GM12891 (cell line): ENCODE measurements around the gene LTBP2.

ENCODE experiments used
- DNase-seq: peaks from one replicate; pipeline ENCODE4 v3.0.0; 2011; ENCODE audit warnings: low spot score; ENCODE audit not compliant: insufficient read length
- FAIRE-seq: peaks from 2 replicates; lab custom pipeline; 2011; peaks lifted over from hg19 to GRCh38; lab: Jason Lieb, UNC
- PAX5 ChIP-seq: IDR thresholded peaks from 2 replicates; pipeline ENCODE4 v1.6.1; 2011; ENCODE audit warnings: low read length, moderate library complexity, mild to moderate bottlenecking; ENCODE audit not compliant: insufficient read depth, severe bottlenecking
- POLR2A ChIP-seq: IDR thresholded peaks from 2 replicates; pipeline ENCODE4 v1.6.1; 2011; ENCODE audit warnings: low read depth, low read length, control low read depth
- POLR2AphosphoS5 ChIP-seq: IDR thresholded peaks from 2 replicates; pipeline ENCODE4 v1.6.1; 2011; ENCODE audit warnings: low read depth, low read length, control low read depth
- POU2F2 ChIP-seq: IDR thresholded peaks from 2 replicates; pipeline ENCODE4 v1.6.1; 2011; ENCODE audit warnings: low read depth, mild to moderate bottlenecking, control low read depth, low read length, moderate library complexity
- SPI1 ChIP-seq: IDR thresholded peaks from 2 replicates; pipeline ENCODE4 v1.6.1; 2011; ENCODE audit warnings: low read depth, low read length, control low read depth
- TAF1 ChIP-seq: IDR thresholded peaks from 2 replicates; pipeline ENCODE4 v1.6.1; 2011; ENCODE audit warnings: low read depth, low read length, control low read depth

The LTBP2 gene

DNA sequence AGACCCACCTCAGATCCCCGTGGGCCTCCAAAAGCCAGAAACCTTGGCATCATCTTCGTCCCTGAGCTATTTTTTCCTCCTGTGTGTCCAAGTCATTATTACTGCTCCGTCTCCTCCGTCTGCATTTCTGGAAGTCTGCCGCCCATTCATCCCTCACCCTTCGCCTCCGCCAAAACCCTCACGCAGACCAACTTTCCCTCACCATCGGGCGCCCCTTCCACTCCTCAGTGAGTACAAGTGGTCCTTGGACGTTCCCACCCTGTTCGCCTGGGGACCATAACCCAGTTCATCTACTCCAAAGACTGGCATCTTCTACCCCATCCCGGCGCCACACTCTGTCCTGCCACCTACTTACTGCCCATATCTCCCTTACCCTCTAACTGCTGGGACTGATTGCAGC is 3.7 kb upstream of the LTBP2 start:
- no peak for TF ChIP-seq POU2F2
- TF ChIP-seq PAX5 = no peak
- TF ChIP-seq TAF1 = no peak
- no peak for TF ChIP-seq POLR2A
- TF ChIP-seq POLR2AphosphoS5 = no peak
- no peak for TF ChIP-seq SPI1
- FAIRE-seq (no peak), DNase-seq (no peak)

DNA sequence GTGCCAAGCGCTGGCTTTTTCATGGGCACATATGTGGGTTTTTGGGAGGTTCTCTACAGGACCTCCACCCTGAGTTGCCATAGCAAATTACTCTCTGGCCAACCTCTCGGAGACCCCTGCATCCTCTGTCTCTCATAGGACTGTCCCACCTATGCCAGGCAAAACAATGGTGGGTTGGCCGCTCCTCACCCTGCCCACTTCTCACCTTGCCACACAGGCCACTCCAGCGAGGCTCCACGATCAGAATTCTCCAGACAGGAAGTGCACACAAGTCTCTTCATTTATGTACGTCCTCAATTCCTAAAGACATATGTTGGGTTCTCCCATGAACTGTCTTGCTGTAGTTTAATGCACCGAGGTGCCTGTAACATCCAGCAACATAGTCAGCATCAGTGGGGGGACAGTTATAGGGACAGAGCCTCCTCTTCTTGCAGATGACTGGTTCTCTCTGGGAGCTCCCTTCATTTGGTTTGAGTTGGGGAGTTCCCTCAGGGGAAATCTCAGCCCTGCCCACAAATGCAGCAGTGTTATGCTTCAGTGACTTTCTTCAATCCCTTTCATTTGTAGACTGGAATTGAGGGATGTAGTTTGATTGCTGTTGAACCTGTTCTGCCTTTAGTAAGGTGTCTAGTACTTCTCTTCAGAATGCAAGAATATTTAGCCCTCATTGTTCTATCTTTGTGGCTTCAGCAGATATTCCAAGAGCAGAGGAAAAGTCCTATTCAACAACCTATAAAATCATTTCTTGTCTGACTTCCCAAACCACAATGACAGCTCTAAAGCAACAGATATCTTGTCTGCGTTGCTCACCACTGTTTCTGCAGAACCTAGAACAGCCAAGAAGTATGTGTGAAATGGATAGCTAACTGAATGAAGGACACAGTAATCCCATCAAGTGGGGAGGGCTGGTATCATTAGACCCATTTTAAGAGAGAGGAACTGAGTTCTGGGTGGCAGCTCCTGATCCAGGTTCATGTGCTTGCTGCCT is 2.8 kb upstream of the LTBP2 start:
- DNase-seq (no peak), FAIRE-seq (peak; percentile 20)
- TF ChIP-seq SPI1 (peak; percentile 19; the same call in 1 of the 2 replicates), PAX5 (peak; percentile 39), POU2F2 (no peak)

DNA sequence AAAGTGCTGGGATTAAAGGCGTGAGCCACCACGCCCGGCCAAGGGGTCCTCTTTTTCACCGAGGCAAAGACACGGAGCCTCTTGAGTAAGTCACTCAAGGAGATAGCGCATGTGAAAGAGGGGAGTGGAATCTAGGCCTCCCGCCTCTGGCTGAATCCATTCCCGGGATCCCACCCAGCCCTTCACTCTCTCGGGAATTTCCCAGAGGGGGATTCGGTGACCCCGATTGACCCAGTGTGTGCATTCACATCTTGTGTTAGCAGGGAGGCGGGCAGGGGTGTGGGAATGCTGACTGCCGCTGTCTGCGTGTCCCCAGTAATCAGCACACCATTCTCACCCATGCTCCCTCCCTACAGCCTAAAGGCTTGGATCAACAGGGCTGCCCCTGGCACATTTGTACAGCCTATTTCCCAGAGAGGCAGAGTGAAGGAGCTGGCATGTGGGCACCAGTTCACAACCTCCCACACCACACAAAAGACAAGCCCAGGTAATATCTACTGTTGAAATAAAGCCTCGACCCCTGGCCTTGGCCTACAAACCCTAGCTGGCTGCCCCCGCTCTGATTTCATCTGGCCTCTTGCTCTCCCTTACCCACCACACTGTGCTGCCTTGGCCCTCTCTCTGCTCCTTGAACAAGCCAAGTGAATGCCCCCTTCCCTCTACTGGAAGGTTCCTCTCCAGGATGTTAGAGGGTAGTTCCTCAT is 1.3 kb upstream of the LTBP2 start:
- TF ChIP-seq TAF1 (no peak), POLR2A (no peak)
- DNase-seq (no peak), FAIRE-seq (no peak)

DNA sequence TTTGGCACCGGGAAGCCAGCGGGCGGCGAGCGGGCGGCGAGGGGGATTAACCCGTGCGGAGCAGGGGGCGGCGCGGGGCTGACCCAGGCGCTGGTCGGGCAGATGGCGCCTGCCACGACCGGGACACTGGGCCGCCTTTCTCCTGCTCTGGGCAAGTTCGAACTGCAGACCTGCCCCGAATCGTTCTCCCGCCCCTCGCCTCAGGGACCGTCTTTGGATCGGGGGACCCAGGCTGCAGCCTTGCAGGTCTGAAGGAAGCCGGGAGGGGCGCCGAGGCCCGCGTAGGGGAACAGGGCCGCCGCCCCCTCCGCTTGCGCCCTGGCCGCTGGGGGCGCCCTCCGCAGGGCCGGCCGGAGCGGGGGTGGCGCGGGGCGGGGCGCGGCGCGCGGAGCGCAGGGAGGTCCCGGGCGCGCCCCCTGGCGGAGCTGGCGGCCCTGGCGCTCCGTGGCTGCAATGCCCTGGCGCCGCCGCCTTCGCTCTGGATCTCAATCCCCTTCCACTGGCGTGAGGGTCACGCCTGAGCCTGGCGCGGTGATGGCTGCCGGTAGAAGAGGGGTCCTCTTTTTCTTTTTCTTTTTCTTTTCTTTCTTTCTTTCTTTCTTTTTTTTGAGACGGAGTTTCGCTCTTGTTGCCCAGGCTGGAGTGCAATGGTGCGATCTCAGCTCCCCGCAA is 449 bp upstream of the LTBP2 start:
- TF ChIP-seq TAF1 (no peak), POLR2A (no peak), POU2F2 (no peak)
- peak; percentile 82 for DNase-seq
- FAIRE-seq = peak; percentile 85

DNA sequence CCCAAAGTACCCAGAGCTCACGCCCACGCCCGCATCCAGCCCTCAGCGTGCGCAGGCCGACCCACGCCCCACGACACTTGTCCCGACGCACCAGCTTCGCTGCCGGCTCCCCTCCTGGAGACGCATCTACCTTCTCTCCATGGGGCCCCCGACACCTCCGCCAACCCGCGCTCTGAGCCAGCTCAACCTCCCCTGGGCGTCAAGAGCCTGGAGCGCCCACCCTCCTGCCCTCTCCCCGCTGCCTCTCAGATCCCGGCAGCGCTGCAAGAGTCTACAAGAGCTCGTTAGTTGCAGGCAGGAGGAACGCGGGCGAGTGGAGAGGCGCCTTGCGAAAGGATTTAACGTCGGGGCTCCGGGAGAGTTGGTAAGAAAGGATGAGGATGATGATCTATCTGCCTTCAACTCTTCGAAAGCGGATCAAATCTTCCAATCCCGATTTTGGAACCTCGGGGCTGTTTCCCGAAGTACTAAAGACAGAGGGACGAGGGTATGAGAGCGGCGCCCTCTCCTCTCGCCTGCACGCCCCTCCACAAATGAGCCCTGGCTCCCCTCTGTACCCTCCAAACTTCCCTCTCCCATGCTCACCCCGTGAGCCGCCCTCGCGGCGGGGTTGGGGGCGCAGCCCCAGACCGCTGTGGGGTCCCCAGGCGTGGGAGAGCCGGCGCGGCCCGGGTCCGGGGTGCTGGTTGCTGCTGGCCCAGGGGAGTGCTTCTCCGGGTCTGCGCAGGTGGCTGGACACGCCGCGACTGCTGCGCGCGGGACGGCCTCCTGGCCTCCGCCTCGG is 979 bp downstream of the LTBP2 start:
- TF ChIP-seq TAF1 = no peak
- no peak for TF ChIP-seq PAX5
- TF ChIP-seq SPI1 = no peak
- no peak for FAIRE-seq
- DNase-seq = no peak

DNA sequence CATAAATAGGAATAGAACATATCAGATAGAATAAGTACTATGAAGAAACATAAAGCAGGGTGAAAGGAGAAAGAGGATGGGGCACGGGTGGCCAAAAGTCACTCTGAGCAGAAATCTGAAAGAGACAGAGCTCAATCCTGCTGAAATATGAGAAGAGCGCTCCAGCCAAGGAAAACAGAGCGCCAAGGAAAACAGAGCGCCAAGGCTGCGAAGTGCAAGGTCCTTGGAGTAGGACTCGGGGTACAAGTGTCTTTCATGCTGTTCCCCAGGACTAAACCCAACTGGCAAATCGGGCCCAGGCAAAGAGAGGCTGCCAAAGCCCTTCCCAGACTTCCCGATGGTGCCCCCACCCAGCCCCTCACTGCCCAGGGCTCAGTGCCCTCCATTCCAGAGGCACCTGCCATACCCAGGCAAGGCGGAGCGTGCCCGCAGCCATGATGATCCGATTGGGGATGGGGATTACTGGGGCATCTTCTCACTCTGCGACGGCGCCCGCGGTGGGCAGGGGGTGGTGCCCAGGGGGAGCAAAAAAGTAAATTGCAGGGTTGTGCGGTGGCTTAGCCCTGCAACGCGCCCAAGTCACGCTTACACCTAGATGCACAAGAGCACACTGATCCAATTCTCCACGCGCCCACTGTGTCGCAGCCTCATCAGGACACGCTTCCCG is 1.7 kb downstream of the LTBP2 start:
- TF ChIP-seq PAX5 (no peak), POLR2A (no peak), POU2F2 (no peak), TAF1 (no peak)
- FAIRE-seq = no peak
- no peak for DNase-seq

DNA sequence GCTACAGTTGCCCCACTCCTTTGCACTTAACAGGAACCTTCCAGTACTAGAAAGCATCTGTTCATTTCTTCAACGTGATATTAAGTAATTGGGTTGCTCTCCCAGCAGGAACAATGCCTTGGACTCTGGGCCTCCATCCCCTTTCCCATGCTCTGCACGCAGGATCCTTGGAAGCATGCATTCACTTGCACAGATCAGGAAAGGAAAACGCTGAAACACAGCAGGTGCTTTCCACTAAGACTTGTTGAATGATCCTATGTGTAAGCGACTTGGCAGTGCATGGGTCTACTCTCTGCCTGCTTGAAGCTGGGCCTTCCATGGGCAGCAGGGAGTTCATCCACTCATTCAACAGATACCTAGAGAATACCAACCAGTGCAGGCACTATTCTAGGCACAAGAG is 2.3 kb downstream of the LTBP2 start:
- FAIRE-seq = no peak
- no peak for DNase-seq
- TF ChIP-seq SPI1 (no peak), POLR2A (no peak), POU2F2 (no peak), PAX5 (no peak), TAF1 (no peak), POLR2AphosphoS5 (no peak)

DNA sequence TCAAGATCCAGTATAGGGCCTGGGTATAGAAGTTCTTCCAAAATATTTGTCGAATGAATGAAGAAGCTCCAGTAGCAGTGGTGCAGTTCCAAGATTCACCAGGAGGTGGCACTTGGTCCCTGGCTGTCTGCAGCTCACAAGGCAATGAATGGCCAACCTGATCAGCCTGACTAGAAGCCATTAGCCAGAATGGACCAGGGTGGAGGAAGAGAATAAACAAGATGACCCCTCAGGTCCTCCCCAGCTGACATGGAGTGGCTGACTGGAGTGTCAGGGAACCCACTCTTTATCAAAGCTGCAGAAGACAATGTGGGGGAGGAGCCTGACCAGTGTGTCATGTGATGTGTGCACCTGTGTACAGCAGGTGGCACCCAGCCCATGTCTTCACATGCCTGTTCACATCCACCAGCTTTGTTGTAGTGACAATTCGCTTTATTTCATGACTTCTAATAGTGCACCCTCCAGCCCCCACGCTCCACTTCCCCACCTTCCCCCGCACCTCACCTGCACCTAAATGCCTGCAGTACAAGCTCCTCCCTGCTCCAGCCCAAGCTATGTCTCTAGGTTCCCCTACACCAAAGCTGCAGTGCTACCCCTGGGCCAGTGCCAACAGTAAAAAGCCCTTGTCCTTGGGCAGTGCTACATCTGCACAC is 3.0 kb downstream of the LTBP2 start:
- TF ChIP-seq POU2F2 = 0 out of 2 replicates have a peak, but pooled peaks have one; percentile 28
- no peak for TF ChIP-seq SPI1
- no peak for TF ChIP-seq TAF1
- TF ChIP-seq POLR2AphosphoS5 = no peak
- peak; percentile 96 for FAIRE-seq

DNA sequence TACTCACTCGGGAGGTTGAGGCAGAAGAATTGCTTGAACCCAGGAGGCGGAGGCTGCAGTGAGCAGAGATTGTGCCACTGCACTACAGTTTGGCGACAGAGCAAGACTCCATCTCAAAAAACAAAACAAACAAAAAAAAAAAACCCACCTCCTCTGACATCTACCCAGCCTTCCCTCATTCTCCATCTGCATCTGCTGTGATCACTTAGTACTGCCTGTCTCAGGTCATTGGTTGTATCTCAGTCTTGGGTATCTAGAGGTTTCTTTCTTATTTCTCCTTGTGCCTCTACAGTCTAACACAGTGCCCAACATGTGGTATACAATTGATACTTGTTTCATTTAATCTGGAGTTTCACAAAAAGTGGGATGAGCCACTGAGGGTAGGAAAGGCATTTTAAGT is 5.3 kb downstream of the LTBP2 start:
- TF ChIP-seq POLR2A (no peak), POLR2AphosphoS5 (no peak), TAF1 (no peak), POU2F2 (no peak), PAX5 (no peak), SPI1 (no peak)
- FAIRE-seq (no peak), DNase-seq (no peak)

More for the DNA sequence above, 3.0 kb downstream of the LTBP2 start:
- DNase-seq = peak; percentile 58
